VCaP (cell line): ENCODE results near the gene CLIC6.

Experiments
- H3K27ac ChIP-seq: fragments of 450-650 bp; 2 replicates; pipeline ENCODE4 v1.5.1; 2017
- CTCF ChIP-seq: fragments of 450-650 bp; conservative IDR thresholded peaks from 2 replicates; pipeline ENCODE4 v1.5.1; 2017; ENCODE audit warnings: mild to moderate bottlenecking, moderate library complexity

The CLIC6 gene

GRCh38 chr21:34673006-34673405, 4.2 kb downstream of the CLIC6 start:
- TF ChIP-seq CTCF, result no peak

DNA sequence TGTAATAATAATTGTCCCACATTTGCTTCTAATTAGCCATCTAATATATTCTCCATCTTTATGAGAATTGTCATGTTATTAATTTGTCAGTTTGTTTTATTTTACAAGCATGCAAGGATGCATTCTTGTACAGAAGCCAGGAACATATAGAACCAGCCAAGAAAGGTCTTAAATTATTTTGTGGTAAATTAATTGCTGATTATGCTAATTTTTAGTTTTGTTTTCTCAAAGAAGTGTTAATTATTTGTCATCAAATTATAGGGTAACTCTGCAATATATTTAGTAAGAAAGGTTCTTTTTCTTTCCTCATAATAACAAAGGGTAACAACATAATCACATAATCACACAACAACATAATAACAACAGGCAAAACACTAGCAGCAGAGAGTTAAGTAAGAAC, 5.7 kb downstream of the CLIC6 start:
- TF ChIP-seq CTCF, result no peak

More at GRCh38 chr21:34673006-34673405, 4.2 kb downstream of the CLIC6 start:
- H3K27ac ChIP-seq, result no peak overlapping the region

DNA sequence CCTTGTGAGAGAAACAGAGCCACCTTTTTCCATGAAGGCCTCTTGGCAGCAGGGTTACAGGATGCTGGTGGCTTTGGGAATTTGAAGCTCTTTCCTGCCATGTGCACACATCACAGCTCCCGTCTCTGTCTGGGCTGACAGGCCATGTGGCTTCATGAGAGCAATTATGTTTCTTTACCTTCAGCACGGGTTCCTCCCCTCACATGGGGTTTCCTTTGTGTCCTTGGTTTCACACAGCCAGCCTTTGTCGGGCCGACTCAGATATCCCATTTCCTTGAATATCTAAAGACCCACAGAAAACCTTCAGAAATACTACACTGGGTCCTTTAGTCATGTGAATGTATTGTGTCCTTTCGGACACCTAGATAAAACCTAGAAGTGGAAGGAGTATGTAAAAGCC, 7.1 kb downstream of the CLIC6 start:
- H3K27ac ChIP-seq, result no peak overlapping the region
- TF ChIP-seq CTCF, result no peak

More for the DNA sequence above, 5.7 kb downstream of the CLIC6 start:
- no peak overlapping the region for H3K27ac ChIP-seq

- TF ChIP-seq CTCF, result no peak
Measured at GRCh38 chr21:34679051-34679450, 10.3 kb downstream of the CLIC6 start.

DNA sequence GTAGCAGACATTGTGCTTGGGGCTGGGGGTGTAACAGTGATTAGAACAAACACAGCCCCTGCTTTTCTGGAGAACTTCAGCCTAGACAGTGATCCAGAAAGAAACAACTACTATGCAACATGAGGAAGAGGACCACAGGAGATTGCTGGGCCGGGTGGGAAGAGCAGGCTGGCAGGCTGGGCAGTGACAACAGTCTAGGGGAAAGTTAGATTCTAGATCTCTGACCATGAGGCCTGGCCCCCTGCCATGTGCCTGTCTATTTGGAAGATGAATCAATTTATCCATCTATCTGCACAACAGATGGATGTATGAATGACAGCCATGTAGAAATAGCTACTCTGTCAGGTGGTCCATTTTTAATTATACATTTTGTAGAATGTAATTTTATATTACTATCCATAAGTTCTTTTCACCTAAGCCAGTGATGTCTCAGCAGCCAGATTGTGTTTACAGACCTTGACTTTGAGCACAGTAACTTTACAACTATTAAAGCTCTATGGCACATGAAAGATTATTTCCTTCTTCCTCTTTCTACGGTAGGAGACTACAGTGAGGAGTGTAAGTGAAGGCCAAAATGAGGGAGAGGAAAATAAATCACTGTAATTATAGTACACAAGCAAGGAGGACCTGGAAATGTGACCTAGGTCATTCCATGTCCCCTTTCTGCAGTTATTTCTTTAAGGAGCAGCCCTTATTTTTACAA, 15.5 kb downstream of the CLIC6 start:
- no peak for TF ChIP-seq CTCF
- peak overlapping the region; percentile 34 for H3K27ac ChIP-seq

More at GRCh38 chr21:34679051-34679450, 10.3 kb downstream of the CLIC6 start:
- H3K27ac ChIP-seq, result no peak overlapping the region

DNA sequence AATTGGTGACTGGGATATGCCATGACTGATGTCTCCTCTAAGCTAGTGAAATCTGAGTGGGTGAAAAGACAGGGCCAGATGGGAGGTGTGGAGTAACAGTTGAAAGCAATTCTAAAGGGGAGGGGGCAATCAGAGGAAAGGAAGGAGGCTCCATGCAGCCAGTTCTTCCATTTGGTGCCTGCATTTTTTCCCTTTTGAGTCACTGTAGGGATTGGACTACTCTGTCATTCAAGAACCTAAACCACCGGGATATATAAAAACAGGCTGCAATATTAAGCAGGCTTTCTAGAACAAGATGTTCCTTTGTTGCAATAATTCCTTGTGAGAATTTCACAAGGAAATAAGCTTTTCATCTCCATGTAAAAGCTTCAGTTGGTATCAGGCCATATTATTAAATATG, 18.3 kb downstream of the CLIC6 start:
- no peak for TF ChIP-seq CTCF
- no peak overlapping the region for H3K27ac ChIP-seq

DNA sequence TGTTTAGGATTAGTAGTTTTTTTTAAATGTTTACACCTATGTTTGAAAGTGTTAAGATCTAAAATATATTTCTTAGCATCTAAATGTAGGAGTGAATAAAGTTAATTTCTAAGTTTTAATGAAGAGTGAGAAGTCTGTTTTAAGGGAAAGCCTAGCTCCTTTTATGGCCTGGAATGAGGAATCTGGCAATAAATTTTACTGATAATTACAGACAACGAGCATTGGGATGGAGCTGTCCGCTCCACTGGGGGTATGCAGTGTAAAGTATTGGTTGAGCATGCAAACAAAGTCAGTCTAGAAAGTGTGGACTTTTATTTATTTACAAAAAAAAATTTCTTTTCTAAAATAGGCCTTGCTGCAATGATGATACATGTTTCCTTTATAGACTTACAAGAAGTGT, 19.0 kb downstream of the CLIC6 start:
- no peak overlapping the region for H3K27ac ChIP-seq
- TF ChIP-seq CTCF, result no peak
